ENCODE measurements around the gene VPS35.
A peak's percentile ranks its signal among the peaks of the same experiment; 100 is the strongest.

DNA sequence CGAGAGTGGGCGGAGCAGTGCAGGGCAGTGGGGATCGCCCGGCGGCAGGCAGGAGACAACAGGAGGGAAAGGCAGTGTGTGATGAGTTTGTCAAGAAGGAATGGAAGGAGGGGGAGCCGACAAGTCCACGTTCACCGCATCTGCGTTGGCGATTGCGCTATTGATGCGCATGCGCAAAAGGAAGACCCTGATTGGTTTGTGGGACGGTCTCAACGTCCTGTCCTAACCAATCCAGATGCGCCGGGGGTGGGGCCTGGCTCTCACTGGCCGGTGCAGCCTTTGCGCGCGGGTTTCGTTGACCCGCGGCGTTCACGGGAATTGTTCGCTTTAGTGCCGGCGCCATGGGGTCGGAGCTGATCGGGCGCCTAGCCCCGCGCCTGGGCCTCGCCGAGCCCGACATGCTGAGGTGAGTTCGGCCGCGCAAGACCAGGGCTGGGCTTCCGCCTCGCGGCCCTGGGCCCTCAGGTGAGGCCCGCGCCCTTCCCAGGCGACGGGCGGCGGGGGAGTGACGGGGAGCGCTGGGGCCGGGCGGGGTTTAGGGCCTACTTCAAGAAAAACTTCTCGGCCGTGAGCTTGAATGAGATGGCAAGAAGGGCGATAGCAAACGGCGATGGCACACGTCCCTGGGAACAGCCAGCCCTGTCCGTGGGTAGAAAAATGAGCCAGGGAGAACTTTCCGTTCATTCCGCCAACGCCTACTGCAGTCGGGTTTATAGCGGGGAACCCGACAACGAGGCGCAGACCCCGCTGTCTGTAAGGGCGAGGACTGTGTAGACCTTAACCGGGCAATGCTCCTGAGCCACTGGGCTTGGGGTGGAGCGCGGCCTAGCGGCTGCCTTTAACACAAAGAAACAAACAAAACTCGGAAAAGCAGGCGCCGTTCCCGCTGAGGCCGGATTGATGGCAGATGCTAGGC, 645 bp upstream of the VPS35 start, which contains the start of gene ORC6:
- TF ChIP-seq, protein P1, sequence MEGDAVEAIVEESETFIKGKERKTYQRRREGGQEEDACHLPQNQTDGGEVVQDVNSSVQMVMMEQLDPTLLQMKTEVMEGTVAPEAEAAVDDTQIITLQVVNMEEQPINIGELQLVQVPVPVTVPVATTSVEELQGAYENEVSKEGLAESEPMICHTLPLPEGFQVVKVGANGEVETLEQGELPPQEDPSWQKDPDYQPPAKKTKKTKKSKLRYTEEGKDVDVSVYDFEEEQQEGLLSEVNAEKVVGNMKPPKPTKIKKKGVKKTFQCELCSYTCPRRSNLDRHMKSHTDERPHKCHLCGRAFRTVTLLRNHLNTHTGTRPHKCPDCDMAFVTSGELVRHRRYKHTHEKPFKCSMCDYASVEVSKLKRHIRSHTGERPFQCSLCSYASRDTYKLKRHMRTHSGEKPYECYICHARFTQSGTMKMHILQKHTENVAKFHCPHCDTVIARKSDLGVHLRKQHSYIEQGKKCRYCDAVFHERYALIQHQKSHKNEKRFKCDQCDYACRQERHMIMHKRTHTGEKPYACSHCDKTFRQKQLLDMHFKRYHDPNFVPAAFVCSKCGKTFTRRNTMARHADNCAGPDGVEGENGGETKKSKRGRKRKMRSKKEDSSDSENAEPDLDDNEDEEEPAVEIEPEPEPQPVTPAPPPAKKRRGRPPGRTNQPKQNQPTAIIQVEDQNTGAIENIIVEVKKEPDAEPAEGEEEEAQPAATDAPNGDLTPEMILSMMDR (IDR thresholded peaks at IDR 0.05), result peak in 4 of 6 experiments; percentile 3 to 54 (median 35)
- TF ChIP-seq POLR2A (IDR thresholded peaks at IDR 0.05) (no peak), EP300 (IDR thresholded peaks at IDR 0.05) (no peak), POLR2AphosphoS5 (IDR thresholded peaks at IDR 0.05) (no peak)

Data from upper lobe of left lung (tissue), 4 donors.